ENCODE data around the gene ZNF362. TPM values are rescaled to one million over a fixed set of nuclear protein-coding genes. Genes with fewer than 3 reads are reported as not detected.

Gene ZNF362
- polyA plus RNA-seq, 1 of the 3 experiments (the other 2 are of a cell fraction) = 17.1 TPM

- ChIA-PET POLR2A (no interaction called here), CTCF (interaction anchor here (1.0 kb wide), 1 partner anchor 16 kb away, joined by 4 read pairs; no protein-coding TSS in a partner anchor)
- Histone ChIP-seq H3F3A (replicated peaks; ENCODE audit: insufficient read depth) (no peaks in the 10 kb centered on the region), H3K27ac (ENCODE audit: low read depth in 2 of 2, low read length in 1 of 2) (no peak overlapping the region), H3K36me3 (replicated peaks in 1 of 2; ENCODE audit: control insufficient read depth in 1 of 2, insufficient read depth in 2 of 2, low read length in 1 of 2) (no peaks in the 10 kb centered on the region), H3K9me3 (no peaks in the 10 kb centered on the region), H3K9me2 (no peaks in the 10 kb centered on the region), H3K79me2 (ENCODE audit: insufficient read depth) (no peaks in the 10 kb centered on the region), H2AFZ (ENCODE audit: low read depth) (no peak overlapping the region), H3K4me1 (ENCODE audit: control insufficient read depth in 1 of 2, insufficient read depth in 2 of 2, low read depth in 1 of 2, low read length in 1 of 2) (no peaks in the 10 kb centered on the region; a peak in 1 of 4 replicates), H4K20me1 (ENCODE audit: insufficient read depth) (no peaks in the 10 kb centered on the region), H3K27me3 (ENCODE audit: insufficient read depth) (no peaks in the 10 kb centered on the region), H3K4me3 (ENCODE audit: low read depth in 2 of 2, low read length in 1 of 2) (no peak overlapping the region), H3K9ac (no peak overlapping the region), H3K4me2 (no peak overlapping the region)
- WGBS (ENCODE audit: low lambda C conversion rate) = 79% methylated on average over 4 of the region's 4 CpGs
- TF ChIP-seq FOXM1 (IDR thresholded peaks at IDR 0.05; ENCODE audit: low read depth) (no peak), IRF3 (IDR thresholded peaks at IDR 0.05; ENCODE audit: low read depth, low read length) (no peak), RAD21 (IDR thresholded peaks at IDR 0.05; ENCODE audit: low read length) (no peak), TAF1 (IDR thresholded peaks at IDR 0.05; ENCODE audit: borderline replicate concordance, low read depth, low read length) (no peak), POLR2AphosphoS5 (IDR thresholded peaks at IDR 0.05; ENCODE audit: low read depth, low read length) (no peak), RXRA (IDR thresholded peaks at IDR 0.05; ENCODE audit: borderline replicate concordance, low read depth) (no peak), REST (IDR thresholded peaks at IDR 0.05; ENCODE audit: low read depth, low read length) (no peak), RCOR1 (IDR thresholded peaks at IDR 0.05; ENCODE audit: low read length) (no peak), SIN3A (IDR thresholded peaks at IDR 0.05; ENCODE audit: borderline replicate concordance, low read depth, low read length) (no peak), GABPA (IDR thresholded peaks at IDR 0.05; ENCODE audit: low read depth) (no peak), TEAD4 (IDR thresholded peaks at IDR 0.05; ENCODE audit: borderline replicate concordance, insufficient read depth) (no peak), SMC3 (IDR thresholded peaks at IDR 0.05; ENCODE audit: low read depth, low read length) (no peak), JUND (IDR thresholded peaks at IDR 0.05) (no peak), NFIC (IDR thresholded peaks at IDR 0.05; ENCODE audit: borderline replicate concordance) (no peak), PBX3 (IDR thresholded peaks at IDR 0.05) (no peak), ELF1 (IDR thresholded peaks at IDR 0.05) (no peak), FOXJ3 (CRISPR knock-in tag; IDR thresholded peaks at IDR 0.05) (no peak), RFX5 (IDR thresholded peaks at IDR 0.05; ENCODE audit: low read length) (no peak), USF1 (IDR thresholded peaks at IDR 0.05; ENCODE audit: borderline replicate concordance, low read depth) (no peak), TCF12 (IDR thresholded peaks at IDR 0.05) (no peak)
- DNase-seq = no peak
Observed at GRCh38 chr1:33234131-33234530, 22.2 kb upstream of the ZNF362 start.

Data from SK-N-SH (cell line).